ENCODE results near the gene RSPH3.

RSPH3 gene

GRCh38 chr6:158923805-158924498, 76.0 kb downstream of the RSPH3 start:
- TF ChIP-seq CTCF (IDR thresholded peaks at IDR 0.05; ENCODE audit: extremely low read depth, insufficient read depth, missing control alignments): no peak
- in situ Hi-C loops (cut with MboI; ENCODE audit: low pct_unique_long_range_greater_than_20kb, low sequenced_read_pairs, unreplicated experiment): no loop called here
- DNase-seq (ENCODE audit: low spot score): no peak

Measured in GM13977 (cell line).